Measurements from ENCODE around the gene COX6B2.

Gene COX6B2

GRCh38 chr19:55362990-55363716 lies 8.6 kb upstream of the COX6B2 start, which contains the start of gene GARIN5B:
Gene GARIN5B (minus strand): TSS chr19:55363260. CDS start chr19:55363066, 194 bp downstream.
- DNase-seq (ENCODE audit: low read depth in 1 of 2, low spot score in 1 of 2): no peak

GRCh38 chr19:55362174-55362989 lies 7.9 kb upstream of the COX6B2 start:
- DNase-seq (ENCODE audit: low read depth in 1 of 2, low spot score in 1 of 2): no peak

DNA sequence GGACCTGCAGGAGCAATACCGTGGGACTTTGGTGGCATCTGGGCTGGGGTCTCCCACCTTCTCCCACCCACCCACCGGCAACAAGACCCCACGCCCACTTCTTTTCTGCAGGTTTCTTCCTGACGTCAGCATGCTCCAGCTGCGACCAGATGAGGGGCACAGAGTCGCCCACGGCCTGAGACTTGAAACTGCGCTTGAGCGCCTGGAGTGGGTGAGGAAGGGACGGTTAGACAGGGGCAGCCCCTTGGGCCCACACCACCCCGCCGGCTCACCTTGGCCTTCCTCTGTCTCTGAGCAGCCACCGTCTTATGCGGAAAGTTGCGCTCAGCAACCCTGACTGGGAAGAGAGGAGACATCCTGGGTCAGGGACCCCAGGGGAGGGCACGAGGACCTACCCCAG lies 6.4 kb upstream of the COX6B2 start:
- no peak for DNase-seq (ENCODE audit: low read depth in 1 of 2, low spot score in 1 of 2)

GRCh38 chr19:55358943-55359908 lies 4.7 kb upstream of the COX6B2 start:
- DNase-seq (ENCODE audit: low read depth in 1 of 2, low spot score in 1 of 2): no peak

- no peak for DNase-seq (ENCODE audit: low read depth in 1 of 2, low spot score in 1 of 2)
Observed at GRCh38 chr19:55358493-55358892, 4.0 kb upstream of the COX6B2 start.

DNA sequence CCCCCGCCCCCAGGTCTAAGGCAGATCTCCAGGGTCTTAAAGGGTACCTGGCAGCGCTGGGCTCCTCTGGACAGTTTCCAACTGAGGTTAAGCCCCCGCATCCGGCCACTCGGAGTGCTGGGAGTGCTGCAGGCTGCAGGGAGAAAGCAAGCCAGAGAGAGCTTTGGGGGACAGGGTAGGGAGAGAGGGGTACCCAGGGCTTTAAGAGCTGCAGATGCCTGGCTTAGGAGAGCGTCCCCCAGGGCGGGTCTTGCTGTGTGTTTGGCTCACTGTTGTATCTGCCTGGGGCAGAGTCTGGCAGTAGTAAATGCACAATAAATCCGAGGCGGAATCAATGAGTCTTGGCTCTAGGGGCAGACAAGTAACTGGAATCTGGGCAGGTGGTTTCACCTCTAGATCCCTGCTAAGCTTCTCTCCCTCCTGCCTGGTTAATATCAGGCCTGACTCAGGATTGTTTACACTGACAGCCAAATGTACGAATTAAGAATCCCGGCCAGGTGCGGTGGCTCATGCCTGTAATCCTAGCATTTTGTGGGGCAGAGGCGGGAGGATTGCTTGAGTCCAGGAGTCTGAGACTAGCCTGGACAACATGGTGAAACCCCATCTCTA lies 798 bp upstream of the COX6B2 start:
- no peak for DNase-seq (ENCODE audit: low read depth in 1 of 2, low spot score in 1 of 2)

DNA sequence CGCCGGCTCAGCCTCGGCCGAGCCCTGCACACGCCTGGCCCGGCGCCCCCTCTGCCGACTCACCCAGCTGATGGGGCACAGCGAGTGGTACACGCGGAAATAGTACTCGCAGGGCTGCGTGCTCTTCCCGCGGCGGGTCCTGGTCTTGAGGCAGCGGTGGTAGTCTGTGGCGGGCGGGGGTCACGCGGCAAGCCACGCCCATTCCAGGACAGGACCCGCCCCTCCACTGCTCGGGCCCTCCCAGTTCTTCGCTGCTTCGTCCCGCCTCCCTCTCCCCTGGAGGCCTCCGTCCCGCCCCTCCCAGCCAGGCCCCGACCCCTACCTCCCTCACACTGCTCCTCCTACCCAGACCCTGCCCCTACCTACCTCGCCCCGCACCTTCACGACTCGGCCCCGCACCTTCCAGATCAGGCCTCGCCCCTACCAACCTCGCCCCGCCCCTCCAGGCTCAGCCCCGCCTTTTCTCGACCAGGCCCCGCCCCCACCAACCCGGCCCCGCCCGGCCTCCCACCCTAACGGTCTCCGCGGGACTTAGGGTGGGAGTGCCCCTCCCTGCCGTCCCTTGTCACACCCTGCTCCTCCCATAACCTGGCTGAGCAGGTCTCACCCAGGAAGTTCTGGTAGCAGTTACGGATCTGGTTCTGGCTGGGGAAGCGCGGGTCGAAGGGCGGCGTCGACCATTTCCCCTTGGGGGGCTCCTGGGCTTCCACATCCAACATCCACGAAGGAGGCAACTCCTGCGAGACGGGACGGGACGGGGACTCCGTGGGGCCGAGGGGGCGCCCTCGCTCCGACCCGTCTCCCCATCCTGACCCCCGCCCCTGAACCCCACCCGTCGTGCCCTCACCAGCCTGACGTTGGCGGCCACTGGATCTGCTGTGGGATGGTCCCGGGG lies 469 bp downstream of the COX6B2 start:
- peak in 1 of 2 donors; percentile 30 for DNase-seq (ENCODE audit: low read depth in 1 of 2, low spot score in 1 of 2)

GRCh38 chr19:55353356-55353802 lies 1.1 kb downstream of the COX6B2 start:
- no peak for DNase-seq (ENCODE audit: low read depth in 1 of 2, low spot score in 1 of 2)

- no peak for DNase-seq (ENCODE audit: low read depth in 1 of 2, low spot score in 1 of 2)
Observed at GRCh38 chr19:55352549-55353145, 1.9 kb downstream of the COX6B2 start.

GRCh38 chr19:55352040-55352439 lies 2.5 kb downstream of the COX6B2 start:
- DNase-seq (ENCODE audit: low read depth in 1 of 2, low spot score in 1 of 2): no peak

DNA sequence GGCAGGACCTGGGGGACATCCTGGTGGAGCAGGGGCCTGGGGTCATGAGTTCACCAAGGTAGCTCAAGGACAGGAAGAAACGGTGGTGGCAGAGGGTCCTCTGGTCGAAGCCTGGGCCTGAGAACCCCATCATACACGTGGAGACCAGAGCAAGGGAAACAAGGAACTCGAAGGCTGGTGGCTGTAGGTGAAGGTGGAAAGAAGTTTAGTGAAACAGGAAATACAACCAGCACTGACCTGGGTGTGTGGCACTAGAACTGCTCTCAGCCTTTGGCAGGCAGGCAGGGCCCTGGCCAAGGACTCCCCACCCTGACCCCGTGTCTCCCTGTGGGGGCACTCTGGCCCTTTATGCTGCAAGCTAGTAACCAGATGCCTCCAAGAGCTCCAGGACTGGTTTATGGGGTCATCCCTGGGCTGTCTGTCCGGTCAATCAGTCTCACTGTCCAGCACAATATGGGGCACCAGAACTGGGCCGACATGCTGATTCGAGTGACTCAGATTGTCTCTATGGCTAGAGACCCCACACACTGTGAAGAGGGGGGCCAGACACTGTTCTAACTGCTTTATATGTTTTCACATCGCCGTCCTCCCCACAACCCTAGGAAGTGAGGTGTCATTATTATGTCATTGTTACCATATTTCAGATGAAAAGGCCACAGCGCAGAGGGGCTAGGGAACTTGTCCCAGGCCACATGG lies 3.8 kb downstream of the COX6B2 start:
- DNase-seq (ENCODE audit: low read depth in 1 of 2, low spot score in 1 of 2): no peak

DNA sequence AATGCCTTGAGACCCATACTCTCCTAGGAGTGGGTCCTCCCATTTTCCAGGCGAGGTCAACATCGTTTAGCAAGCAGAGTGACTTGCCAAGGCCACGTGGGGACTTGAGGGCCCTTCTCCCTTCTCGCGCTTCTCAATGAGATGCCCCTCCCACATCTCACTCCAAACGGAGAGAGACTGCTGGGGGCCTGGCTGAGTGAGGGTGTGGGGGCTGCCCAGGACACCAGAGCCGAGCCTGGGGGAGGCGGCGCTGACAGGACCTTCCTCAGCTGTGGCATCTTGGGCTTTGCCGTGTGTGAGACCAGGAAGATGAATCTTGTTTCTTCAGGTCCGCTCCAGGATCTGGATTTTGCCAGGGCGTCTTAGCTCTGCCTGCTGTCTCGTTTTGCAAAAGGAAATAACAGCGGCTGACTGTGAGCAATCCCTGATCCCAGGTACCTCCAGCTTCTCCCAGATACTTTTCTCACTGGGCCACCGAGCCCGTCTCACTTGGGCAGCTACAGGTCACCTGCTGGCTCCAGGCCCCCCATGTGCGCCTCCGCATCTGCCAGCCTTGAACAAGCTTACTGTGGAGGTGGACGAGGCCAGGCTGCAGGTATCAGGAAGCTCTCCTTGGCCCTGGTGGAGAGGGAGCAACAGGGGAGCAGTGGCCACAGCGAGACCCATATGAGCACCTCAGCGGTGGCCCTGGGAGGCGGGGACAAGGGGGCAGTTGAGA lies 6.0 kb downstream of the COX6B2 start:
- no peak for DNase-seq (ENCODE audit: low read depth in 1 of 2, low spot score in 1 of 2)

GRCh38 chr19:55347442-55348009 lies 7.0 kb downstream of the COX6B2 start:
- DNase-seq (ENCODE audit: low read depth in 1 of 2, low spot score in 1 of 2): no peak

- no peak for DNase-seq (ENCODE audit: low read depth in 1 of 2, low spot score in 1 of 2)
Observed at GRCh38 chr19:55346725-55347441, 7.6 kb downstream of the COX6B2 start.

- no peak for DNase-seq (ENCODE audit: low read depth in 1 of 2, low spot score in 1 of 2)
Observed at GRCh38 chr19:55345818-55346724, 8.4 kb downstream of the COX6B2 start.
